WTC11 (cell line): Measurements from ENCODE around the gene HS6ST1. TPM values are rescaled to one million over a fixed set of nuclear protein-coding genes. Genes with fewer than 3 reads are reported as not detected.

Experiments used
- ATAC-seq: fragments of 200-7000 bp; cut with Tn5 transposase; 2 replicates; pipeline ENCODE4 v1.10.0; 2021; ENCODE audit warnings: mild to moderate bottlenecking, moderate library complexity
- CTCF ChIA-PET: fragments of 300-600 bp; sonication (Branson Sonifier 250); formaldehyde crosslinking; loops from one replicate; lab custom pipeline; 2021; ENCODE audit warnings: antibody characterized with exemption; lab: Charles Lee
- POLR2A ChIA-PET: fragments of 350-600 bp; sonication (Branson Sonifier 250); formaldehyde crosslinking; loops from one replicate; lab custom pipeline; 2021; ENCODE audit warnings: antibody characterized with exemption; lab: Charles Lee
- DNase-seq: peaks from one replicate; pipeline ENCODE4 v3.0.0; 2021; ENCODE audit warnings: low spot score
- H3K27ac Mint-ChIP-seq: 2 replicates; pipeline ENCODE4 v1.8.0; 2021; ENCODE audit warnings: mixed read lengths
- H3K27me3 Mint-ChIP-seq: 2 replicates; pipeline ENCODE4 v1.8.0; 2021; ENCODE audit warnings: low read depth, mild to moderate bottlenecking, moderate library complexity, mixed read lengths
- H3K36me3 Mint-ChIP-seq: 2 replicates; pipeline ENCODE4 v1.8.0; 2021; ENCODE audit warnings: mixed read lengths
- H3K4me1 Mint-ChIP-seq: 2 replicates; pipeline ENCODE4 v1.8.0; 2022; ENCODE audit warnings: mixed read lengths
- H3K4me3 Mint-ChIP-seq: 2 replicates; pipeline ENCODE4 v1.8.0; 2021; ENCODE audit warnings: mild to moderate bottlenecking, moderate library complexity, mixed read lengths
- H3K9me3 Mint-ChIP-seq: 2 replicates; pipeline ENCODE4 v1.8.0; 2021; ENCODE audit warnings: mixed read lengths
- ATF3 ChIP-seq: sonication (generic); formaldehyde crosslinking; conservative IDR thresholded peaks from 2 replicates; pipeline ENCODE4 v1.8.1; 2022; ENCODE audit warnings: mild to moderate bottlenecking, missing genetic modification reagents
- ATF6 ChIP-seq: sonication (generic); formaldehyde crosslinking; IDR thresholded peaks from 2 replicates; pipeline ENCODE4 v1.8.1; 2023; ENCODE audit warnings: mild to moderate bottlenecking, missing genetic modification reagents
- E2F5 ChIP-seq: sonication (generic); formaldehyde crosslinking; IDR thresholded peaks from 2 replicates; pipeline ENCODE4 v1.8.1; 2022; ENCODE audit warnings: mild to moderate bottlenecking, moderate library complexity, missing genetic modification reagents
- EMX1 ChIP-seq: fragments of 250-450 bp; sonication (Bioruptor Pico); IDR thresholded peaks from 2 replicates; pipeline ENCODE4 v1.8.0; 2021; ENCODE audit warnings: mild to moderate bottlenecking
- GABPB1 ChIP-seq: sonication (generic); formaldehyde crosslinking; IDR thresholded peaks from 2 replicates; pipeline ENCODE4 v1.8.1; 2023; ENCODE audit warnings: mild to moderate bottlenecking, missing genetic modification reagents
- JAZF1 ChIP-seq: fragments of 250-450 bp; sonication (Bioruptor Pico); IDR thresholded peaks from 2 replicates; pipeline ENCODE4 v1.9.0; 2021; ENCODE audit warnings: moderate library complexity, mild to moderate bottlenecking, inconsistent platforms
- KAT7 ChIP-seq: sonication (generic); formaldehyde crosslinking; IDR thresholded peaks from 2 replicates; pipeline ENCODE4 v1.8.1; 2023; ENCODE audit warnings: missing genetic modification reagents, mild to moderate bottlenecking, borderline replicate concordance
- MAX ChIP-seq: sonication (generic); formaldehyde crosslinking; IDR thresholded peaks from 2 replicates; pipeline ENCODE4 v1.8.0; 2022; ENCODE audit warnings: mild to moderate bottlenecking, missing genetic modification reagents
- NFATC4 ChIP-seq: fragments of 250-450 bp; sonication (Bioruptor Pico); IDR thresholded peaks from 2 replicates; pipeline ENCODE4 v1.9.0; 2021; ENCODE audit warnings: mild to moderate bottlenecking
- NFYB ChIP-seq: sonication (generic); formaldehyde crosslinking; conservative IDR thresholded peaks from 2 replicates; pipeline ENCODE4 v1.8.0; 2022; ENCODE audit warnings: low read depth, missing genetic modification reagents
- SP1 ChIP-seq: sonication (generic); formaldehyde crosslinking; conservative IDR thresholded peaks from 2 replicates; pipeline ENCODE4 v1.8.1; 2022; ENCODE audit warnings: missing genetic modification reagents
- STAT6 ChIP-seq: sonication (generic); formaldehyde crosslinking; conservative IDR thresholded peaks from 2 replicates; pipeline ENCODE4 v1.8.1; 2023; ENCODE audit warnings: mild to moderate bottlenecking, low read depth, missing genetic modification reagents, moderate library complexity
- ZMAT4 ChIP-seq: fragments of 250-450 bp; sonication (Bioruptor Pico); IDR thresholded peaks from 2 replicates; pipeline ENCODE4 v1.9.0; 2021; ENCODE audit warnings: mild to moderate bottlenecking
- ZNF219 ChIP-seq: sonication (generic); formaldehyde crosslinking; IDR thresholded peaks from 2 replicates; pipeline ENCODE4 v1.8.0; 2023; ENCODE audit warnings: missing genetic modification reagents, mild to moderate bottlenecking, borderline replicate concordance
- ZNF532 ChIP-seq: fragments of 250-450 bp; sonication (Bioruptor Pico); IDR thresholded peaks from 2 replicates; pipeline ENCODE4 v1.9.0; 2021; ENCODE audit warnings: mild to moderate bottlenecking, borderline replicate concordance
- total RNA-seq: library from RNA; stranded (reverse); gene quantifications from 3 replicates; pipeline ENCODE4 v1.2.3, GENCODE V29; 2021
- TF ChIP-seq, protein P1 (sequence below): sonication (generic); formaldehyde crosslinking; IDR thresholded peaks from 2 replicates; pipeline ENCODE4 v1.8.0; 2023; ENCODE audit warnings: missing genetic modification reagents, mild to moderate bottlenecking, borderline replicate concordance

The HS6ST1 gene
- total RNA-seq, 1 experiment from 2014 or later = 55.5 TPM

DNA sequence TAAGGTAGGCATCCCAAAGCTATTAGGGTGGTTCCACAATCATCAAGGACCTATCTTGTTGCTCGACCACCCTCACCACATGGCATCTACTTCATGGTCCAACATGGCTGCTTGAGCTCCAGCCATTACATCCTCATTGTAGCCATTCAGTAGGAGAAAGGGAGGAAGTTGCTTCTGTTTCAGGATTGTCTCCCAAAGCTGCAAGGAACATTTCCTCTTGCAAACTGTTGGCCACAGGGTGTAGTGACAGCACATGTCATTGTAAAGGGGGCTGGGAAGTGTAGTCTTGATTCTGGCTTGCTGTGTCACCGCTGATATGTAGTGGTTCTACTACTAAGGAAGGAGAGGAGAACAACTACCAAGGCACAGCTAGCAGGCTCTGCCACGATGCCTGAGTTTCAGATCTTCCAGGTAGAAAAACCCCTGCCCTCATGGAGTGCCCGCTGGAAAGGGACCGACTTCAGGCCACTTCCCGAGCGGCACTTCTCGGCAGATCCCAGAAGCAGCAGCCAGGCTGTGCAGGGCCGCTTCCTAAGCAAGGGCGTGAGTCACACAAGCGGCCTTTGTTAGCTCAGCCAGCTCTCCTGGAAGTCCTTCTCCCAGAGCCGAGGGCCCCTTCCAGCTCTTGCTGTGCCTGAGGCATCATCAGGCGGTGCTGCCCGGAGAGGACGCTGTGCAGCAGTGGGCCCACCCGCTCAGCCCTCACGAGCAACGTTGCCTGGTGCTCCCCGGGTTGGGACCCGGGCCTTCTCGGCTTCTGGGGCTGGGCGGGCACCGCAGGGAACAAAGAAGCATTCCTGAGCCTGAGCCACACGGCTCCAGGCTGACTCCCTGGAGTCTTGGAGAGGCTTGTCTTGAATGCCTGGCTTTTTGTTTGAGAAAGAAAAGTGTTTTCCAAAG, 58.2 kb downstream of the HS6ST1 start (continued):
- TF ChIP-seq MAX (peak; percentile 53; the same call in 1 of the 2 replicates), E2F5 (CRISPR knock-in tag) (no peak), ATF3 (CRISPR knock-in tag) (no peak)
- TF ChIP-seq, all 79 proteins: peak for 7

DNA sequence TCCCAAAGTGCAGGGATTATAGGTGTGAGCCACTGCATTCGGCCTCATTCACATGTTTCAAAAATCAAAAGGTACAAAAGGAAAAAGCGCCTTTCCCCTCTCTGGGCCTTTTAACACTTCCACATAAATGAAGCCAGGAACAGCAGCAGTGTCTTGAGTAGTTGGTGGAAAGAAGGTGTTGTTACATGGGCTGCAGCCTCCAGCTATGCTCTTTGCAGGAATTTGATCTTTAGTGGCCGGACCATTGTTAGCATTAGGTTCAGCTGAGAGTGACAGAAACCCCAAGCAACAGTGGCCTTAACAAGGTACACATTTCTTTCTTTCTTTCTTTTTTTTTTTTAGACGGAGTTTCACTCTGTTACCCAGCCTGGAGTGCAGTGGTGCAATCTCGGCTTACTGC, 59.1 kb downstream of the HS6ST1 start:
- TF ChIP-seq ATF6 (CRISPR knock-in tag) (no peak), NFYB (CRISPR knock-in tag) (no peak), ZNF219 (no peak), SP1 (CRISPR knock-in tag) (no peak), KAT7 (CRISPR knock-in tag) (no peak), NFATC4 (no peak), EMX1 (CRISPR knock-in tag) (no peak)
- no peaks in the 10 kb centered on the region for H3K36me3 Mint-ChIP-seq
- CTCF ChIA-PET = interaction anchor here (1.5 kb wide), 1 partner anchor 56 kb away, joined by 6 read pairs; no protein-coding TSS in a partner anchor
- H3K4me1 Mint-ChIP-seq = peaks cover 18% of the 10 kb centered on the region
- no peak for ATAC-seq
- POLR2A ChIA-PET = no interaction called here
- no peaks in the 10 kb centered on the region for H3K9me3 Mint-ChIP-seq
- no peak overlapping the region for H3K4me3 Mint-ChIP-seq
- DNase-seq = no peak
- H3K27ac Mint-ChIP-seq = no peak overlapping the region
- peaks cover 23% of the 10 kb centered on the region for H3K27me3 Mint-ChIP-seq

GRCh38 chr2:128258218-128258617, 60.5 kb downstream of the HS6ST1 start:
- CTCF ChIA-PET = no interaction called here
- no peak for DNase-seq
- Mint-ChIP-seq H3K27ac (no peak overlapping the region), H3K36me3 (no peaks in the 10 kb centered on the region), H3K27me3 (peaks cover 23% of the 10 kb centered on the region), H3K9me3 (no peaks in the 10 kb centered on the region), H3K4me3 (no peak overlapping the region), H3K4me1 (peaks cover 18% of the 10 kb centered on the region)
- POLR2A ChIA-PET = interaction anchor here (0.6 kb wide), 1 partner anchor 89 kb away, joined by 6 read pairs; no protein-coding TSS in a partner anchor
- no peak for ATAC-seq
- TF ChIP-seq STAT6 (CRISPR knock-in tag) (no peak), GABPB1 (CRISPR knock-in tag) (no peak), ZNF532 (no peak), JAZF1 (CRISPR knock-in tag) (no peak), NFYB (CRISPR knock-in tag) (no peak), ZMAT4 (CRISPR knock-in tag) (no peak)
- TF ChIP-seq, protein P1, sequence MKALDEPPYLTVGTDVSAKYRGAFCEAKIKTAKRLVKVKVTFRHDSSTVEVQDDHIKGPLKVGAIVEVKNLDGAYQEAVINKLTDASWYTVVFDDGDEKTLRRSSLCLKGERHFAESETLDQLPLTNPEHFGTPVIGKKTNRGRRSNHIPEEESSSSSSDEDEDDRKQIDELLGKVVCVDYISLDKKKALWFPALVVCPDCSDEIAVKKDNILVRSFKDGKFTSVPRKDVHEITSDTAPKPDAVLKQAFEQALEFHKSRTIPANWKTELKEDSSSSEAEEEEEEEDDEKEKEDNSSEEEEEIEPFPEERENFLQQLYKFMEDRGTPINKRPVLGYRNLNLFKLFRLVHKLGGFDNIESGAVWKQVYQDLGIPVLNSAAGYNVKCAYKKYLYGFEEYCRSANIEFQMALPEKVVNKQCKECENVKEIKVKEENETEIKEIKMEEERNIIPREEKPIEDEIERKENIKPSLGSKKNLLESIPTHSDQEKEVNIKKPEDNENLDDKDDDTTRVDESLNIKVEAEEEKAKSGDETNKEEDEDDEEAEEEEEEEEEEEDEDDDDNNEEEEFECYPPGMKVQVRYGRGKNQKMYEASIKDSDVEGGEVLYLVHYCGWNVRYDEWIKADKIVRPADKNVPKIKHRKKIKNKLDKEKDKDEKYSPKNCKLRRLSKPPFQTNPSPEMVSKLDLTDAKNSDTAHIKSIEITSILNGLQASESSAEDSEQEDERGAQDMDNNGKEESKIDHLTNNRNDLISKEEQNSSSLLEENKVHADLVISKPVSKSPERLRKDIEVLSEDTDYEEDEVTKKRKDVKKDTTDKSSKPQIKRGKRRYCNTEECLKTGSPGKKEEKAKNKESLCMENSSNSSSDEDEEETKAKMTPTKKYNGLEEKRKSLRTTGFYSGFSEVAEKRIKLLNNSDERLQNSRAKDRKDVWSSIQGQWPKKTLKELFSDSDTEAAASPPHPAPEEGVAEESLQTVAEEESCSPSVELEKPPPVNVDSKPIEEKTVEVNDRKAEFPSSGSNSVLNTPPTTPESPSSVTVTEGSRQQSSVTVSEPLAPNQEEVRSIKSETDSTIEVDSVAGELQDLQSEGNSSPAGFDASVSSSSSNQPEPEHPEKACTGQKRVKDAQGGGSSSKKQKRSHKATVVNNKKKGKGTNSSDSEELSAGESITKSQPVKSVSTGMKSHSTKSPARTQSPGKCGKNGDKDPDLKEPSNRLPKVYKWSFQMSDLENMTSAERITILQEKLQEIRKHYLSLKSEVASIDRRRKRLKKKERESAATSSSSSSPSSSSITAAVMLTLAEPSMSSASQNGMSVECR = no peak
